Dedifferentiated amniotic fluid mesenchymal stem cell (primary cell): ENCODE data around the gene PYGM.

Source experiments
- DNase-seq: peaks from one replicate; pipeline ENCODE4 v3.0.0-alpha.2; 2016; ENCODE audit errors: extremely low spot score

PYGM gene

GRCh38 chr11:64791781-64792291, 32.1 kb upstream of the PYGM start:
- DNase-seq, result no peak

GRCh38 chr11:64790205-64791095, 30.7 kb upstream of the PYGM start:
- no peak for DNase-seq

- DNase-seq, result no peak
Observed at GRCh38 chr11:64789331-64790204, 29.8 kb upstream of the PYGM start.

GRCh38 chr11:64788321-64789215, 28.8 kb upstream of the PYGM start:
- DNase-seq, result no peak

GRCh38 chr11:64787526-64788320, 27.9 kb upstream of the PYGM start:
- DNase-seq, result no peak

- DNase-seq, result no peak
Observed at GRCh38 chr11:64786308-64786707, 26.5 kb upstream of the PYGM start.

GRCh38 chr11:64784813-64785581, 25.2 kb upstream of the PYGM start:
- DNase-seq, result no peak

GRCh38 chr11:64778473-64779298, 18.9 kb upstream of the PYGM start, which contains the start of gene SF1:
SF1 (minus strand) TSS chr11:64778542; CDS start chr11:64778392, 150 bp downstream.
- DNase-seq, result peak; percentile 100

GRCh38 chr11:64778223-64778472, 18.4 kb upstream of the PYGM start:
- no peak for DNase-seq

- DNase-seq, result peak; percentile 63
Observed at GRCh38 chr11:64777449-64778222, 17.9 kb upstream of the PYGM start.

- DNase-seq, result no peak
Observed at GRCh38 chr11:64776875-64777274, 17.1 kb upstream of the PYGM start.

GRCh38 chr11:64776425-64776824, 16.7 kb upstream of the PYGM start:
- DNase-seq, result no peak

GRCh38 chr11:64774144-64774543, 14.4 kb upstream of the PYGM start:
- no peak for DNase-seq

GRCh38 chr11:64772303-64773018, 12.7 kb upstream of the PYGM start:
- DNase-seq, result no peak

GRCh38 chr11:64771861-64772260, 12.1 kb upstream of the PYGM start:
- no peak for DNase-seq

- no peak for DNase-seq
Observed at GRCh38 chr11:64770120-64770519, 10.3 kb upstream of the PYGM start.

GRCh38 chr11:64769283-64769682, 9.5 kb upstream of the PYGM start:
- DNase-seq, result no peak

- no peak for DNase-seq
Observed at GRCh38 chr11:64768300-64768694, 8.5 kb upstream of the PYGM start.
